SK-N-SH (cell line): ENCODE data around the gene CPTP. TPM values are rescaled to one million over a fixed set of nuclear protein-coding genes. Genes with fewer than 3 reads are reported as not detected.

Experiments
- CTCF ChIA-PET: fragments of 300-600, 350-600 bp; formaldehyde crosslinking; extraction: SDS; loops from one replicate; lab custom pipeline; 2021; lab: Yijun Ruan, JAX
- POLR2A ChIA-PET: fragments of 350-600 bp; sonication (Branson Sonifier 250); formaldehyde crosslinking; extraction: SDS; loops from one replicate; lab custom pipeline; 2020; ENCODE audit warnings: antibody characterized with exemption, inconsistent platforms; lab: Yijun Ruan, JAX
- DNase-seq: peaks from one replicate; pipeline ENCODE4 v3.0.0; 2012
- H2AFZ ChIP-seq: fragments of 200-600 bp; sonication (generic); 2 replicates; pipeline ENCODE4 v1.8.1; 2016; ENCODE audit warnings: antibody characterized with exemption, mild to moderate bottlenecking, low read depth
- H3F3A ChIP-seq: fragments of 200-600 bp; sonication (generic); replicated peaks from 2 replicates; pipeline ENCODE3; 2016; ENCODE audit warnings: antibody characterized with exemption, mild to moderate bottlenecking; ENCODE audit not compliant: insufficient read depth
- H3K27ac ChIP-seq, 2 experiments: fragments of 200-500 bp in 1 of 2; fragments of 200-600 bp in 1 of 2; sonication (Bioruptor generic) in 1 of 2; sonication (generic), shearing (Covaris generic) in 1 of 2; 2 replicates each; pipeline versions ENCODE4 v1.5.1 to v1.6.1; 2014 to 2016; ENCODE audit warnings: low read depth in 2 of 2, inconsistent platforms in 1 of 2, low read length in 1 of 2, mild to moderate bottlenecking in 1 of 2, mixed read lengths in 1 of 2
- H3K27me3 ChIP-seq: fragments of 200-600 bp; sonication (generic), shearing (Covaris generic); 2 replicates; pipeline ENCODE4 v1.6.1; 2016; ENCODE audit warnings: mixed run types; ENCODE audit not compliant: insufficient read depth
- H3K36me3 ChIP-seq, 2 experiments: fragments of 200-500 bp in 1 of 2; fragments of 200-600 bp in 1 of 2; sonication (Bioruptor generic) in 1 of 2; sonication (generic) in 1 of 2; replicated peaks in 1 of 2; 2 replicates each; pipeline versions ENCODE3 to v1.5.1; 2014 to 2016; ENCODE audit warnings: low read length in 1 of 2, mild to moderate bottlenecking in 1 of 2; ENCODE audit not compliant: insufficient read depth in 2 of 2, control insufficient read depth in 1 of 2
- H3K4me1 ChIP-seq, 2 experiments: fragments of 200-500 bp in 1 of 2; fragments of 200-600 bp in 1 of 2; sonication (Bioruptor generic) in 1 of 2; sonication (generic), shearing (Covaris generic) in 1 of 2; 2 replicates each; pipeline versions ENCODE4 v1.5.1 to v1.6.1; 2014 to 2016; ENCODE audit warnings: low read depth in 1 of 2, low read length in 1 of 2, mixed run types in 1 of 2; ENCODE audit not compliant: insufficient read depth in 2 of 2, control insufficient read depth in 1 of 2
- H3K4me2 ChIP-seq: fragments of 200-600 bp; sonication (generic), shearing (Covaris generic); 2 replicates; pipeline ENCODE4 v1.6.1; 2017; ENCODE audit warnings: mixed run types
- H3K4me3 ChIP-seq, 2 experiments: fragments of 200-500 bp in 1 of 2; fragments of 200-600 bp in 1 of 2; sonication (Bioruptor generic) in 1 of 2; sonication (generic), shearing (Covaris generic) in 1 of 2; 2 replicates each; pipeline versions ENCODE4 v1.5.1 to v1.8.1; 2014 to 2016; ENCODE audit warnings: low read depth in 2 of 2, inconsistent platforms in 1 of 2, low read length in 1 of 2, mild to moderate bottlenecking in 1 of 2, mixed read lengths in 1 of 2, moderate library complexity in 1 of 2
- H3K79me2 ChIP-seq: fragments of 200-600 bp; sonication (generic); 2 replicates; pipeline ENCODE4 v1.8.1; 2017; ENCODE audit warnings: mild to moderate bottlenecking; ENCODE audit not compliant: insufficient read depth
- H3K9ac ChIP-seq: fragments of 200-600 bp; sonication (generic); 2 replicates; pipeline ENCODE4 v1.6.1; 2017; ENCODE audit warnings: mixed run types
- H3K9me2 ChIP-seq: fragments of 200-600 bp; sonication (generic); 2 replicates; pipeline ENCODE4 v1.6.1; 2017; ENCODE audit warnings: mixed run types
- H3K9me3 ChIP-seq: fragments of 200-600 bp; sonication (generic); 2 replicates; pipeline ENCODE4 v1.6.1; 2017; ENCODE audit warnings: mixed run types, mild to moderate bottlenecking, moderate library complexity
- H4K20me1 ChIP-seq: fragments of 200-600 bp; sonication (generic); 2 replicates; pipeline ENCODE4 v1.6.1; 2017; ENCODE audit warnings: mild to moderate bottlenecking, mixed run types; ENCODE audit not compliant: insufficient read depth
- CHD2 ChIP-seq: fragments of 150-350 bp; IDR thresholded peaks from 2 replicates; pipeline ENCODE4 v1.6.1; 2018; ENCODE audit warnings: low read length; ENCODE audit not compliant: partially characterized antibody
- CTCF ChIP-seq: fragments of 200-600 bp; sonication (generic); IDR thresholded peaks from 2 replicates; pipeline ENCODE4 v1.6.1; 2017; ENCODE audit warnings: antibody characterized with exemption, mild to moderate bottlenecking, moderate library complexity
- EZH2phosphoT487 ChIP-seq: fragments of 200-600 bp; sonication (generic); IDR thresholded peaks from 2 replicates; pipeline ENCODE4 v1.6.1; 2017; ENCODE audit warnings: low read depth, mixed run types, mild to moderate bottlenecking, antibody characterized with exemption, moderate library complexity, borderline replicate concordance
- FOSL2 ChIP-seq: IDR thresholded peaks from 2 replicates; pipeline ENCODE4 v1.4.0; 2012; ENCODE audit warnings: low read depth, mild to moderate bottlenecking, moderate library complexity, borderline replicate concordance
- FOXJ3 ChIP-seq: sonication (generic); formaldehyde crosslinking; IDR thresholded peaks from 2 replicates; pipeline ENCODE4 v1.5.1; 2020; ENCODE audit warnings: mild to moderate bottlenecking, missing genetic modification reagents
- FOXM1 ChIP-seq: IDR thresholded peaks from 2 replicates; pipeline ENCODE4 v1.4.0; 2012; ENCODE audit warnings: low read depth, mild to moderate bottlenecking
- IRF3 ChIP-seq: fragments of 150-350 bp; IDR thresholded peaks from 2 replicates; pipeline ENCODE4 v1.6.1; 2016; ENCODE audit warnings: mild to moderate bottlenecking, low read depth, low read length
- MXI1 ChIP-seq: IDR thresholded peaks from 2 replicates; pipeline ENCODE4 v1.6.1; 2012; ENCODE audit warnings: mild to moderate bottlenecking, low read depth, low read length, improper control_type of control experiment
- NRF1 ChIP-seq: IDR thresholded peaks from 2 replicates; pipeline ENCODE4 v1.6.1; 2012; ENCODE audit warnings: low read depth, mild to moderate bottlenecking, low read length
- PBX3 ChIP-seq: IDR thresholded peaks from 2 replicates; pipeline ENCODE4; 2012
- RCOR1 ChIP-seq: fragments of 150-350 bp; IDR thresholded peaks from 2 replicates; pipeline ENCODE4 v1.6.1; 2017; ENCODE audit warnings: antibody characterized with exemption, low read length
- RFX5 ChIP-seq: IDR thresholded peaks from 2 replicates; pipeline ENCODE4 v1.6.1; 2012; ENCODE audit warnings: mild to moderate bottlenecking, improper control_type of control experiment, low read length
- SIN3A ChIP-seq: IDR thresholded peaks from 2 replicates; pipeline ENCODE4 v1.6.1; 2012; ENCODE audit warnings: low read depth, mild to moderate bottlenecking, low read length, moderate library complexity, borderline replicate concordance
- TEAD4 ChIP-seq: IDR thresholded peaks from 2 replicates; pipeline ENCODE4 v1.4.0; 2012; ENCODE audit warnings: mild to moderate bottlenecking, borderline replicate concordance; ENCODE audit not compliant: insufficient read depth
- YY1 ChIP-seq: IDR thresholded peaks from 2 replicates; pipeline ENCODE4 v1.4.0; 2012; ENCODE audit warnings: low read depth, mild to moderate bottlenecking
- WGBS: methylation state at CpG from one replicate; pipeline ENCODE4 v1.1.6; 2017; ENCODE audit warnings: low lambda C conversion rate; 5-methylcytosine and 5-hydroxymethylcytosine counted together
- polyA plus RNA-seq, 3 experiments: library from polyadenylated mRNA; depleted of rRNA; stranded (reverse); fragments of >200 nt; gene quantifications; 2 replicates each; pipeline ENCODE4 v1.2.3, GENCODE V29; 2012
- TF ChIP-seq, protein P1 (sequence below): fragments of 150-350 bp; IDR thresholded peaks from 2 replicates; pipeline ENCODE4 v1.6.1; 2017; ENCODE audit warnings: antibody characterized with exemption, low read length, low read depth, borderline replicate concordance

The CPTP gene
- polyA plus RNA-seq, 1 of the 3 experiments (the other 2 are of a cell fraction): 13.4 TPM

GRCh38 chr1:1313500-1314236, 10.9 kb upstream of the CPTP start:
- Histone ChIP-seq H3K9me3 (no peaks in the 10 kb centered on the region), H3K4me3 (no peak overlapping the region), H3K4me2 (no peak overlapping the region), H2AFZ (no peak overlapping the region), H3F3A (peaks cover 11% of the 10 kb centered on the region), H3K27me3 (no peaks in the 10 kb centered on the region), H3K79me2 (peaks cover 33% of the 10 kb centered on the region), H3K27ac (no peak overlapping the region), H3K36me3 (peaks cover 12 to 57% of the 10 kb centered on the region in 2 experiments), H3K9ac (no peak overlapping the region), H3K9me2 (no peaks in the 10 kb centered on the region), H4K20me1 (peaks cover 24% of the 10 kb centered on the region), H3K4me1 (peaks cover 4 to 8% of the 10 kb centered on the region in 2 experiments; a peak in 2 of 4 replicates)
- WGBS: 91% methylated on average over 9 of the region's 37 CpGs
- CTCF ChIA-PET: interaction anchor here (0.6 to 3.7 kb wide), 4 partner anchors 22 to 188 kb away, joined by 3 to 13 read pairs (median 4); no protein-coding TSS in a partner anchor
- no peak for DNase-seq
- POLR2A ChIA-PET: interaction anchor here (0.6 to 0.9 kb wide), 2 partner anchors 18 to 63 kb away, joined by 3 read pairs; no protein-coding TSS in a partner anchor
- TF ChIP-seq CTCF (no peak), IRF3 (no peak), FOXJ3 (CRISPR knock-in tag) (no peak), MXI1 (no peak), TEAD4 (no peak), SIN3A (no peak), FOSL2 (no peak), RFX5 (no peak), NRF1 (no peak), YY1 (no peak), EZH2phosphoT487 (no peak), RCOR1 (no peak), FOXM1 (no peak), CHD2 (no peak), PBX3 (no peak)
- TF ChIP-seq, protein P1, sequence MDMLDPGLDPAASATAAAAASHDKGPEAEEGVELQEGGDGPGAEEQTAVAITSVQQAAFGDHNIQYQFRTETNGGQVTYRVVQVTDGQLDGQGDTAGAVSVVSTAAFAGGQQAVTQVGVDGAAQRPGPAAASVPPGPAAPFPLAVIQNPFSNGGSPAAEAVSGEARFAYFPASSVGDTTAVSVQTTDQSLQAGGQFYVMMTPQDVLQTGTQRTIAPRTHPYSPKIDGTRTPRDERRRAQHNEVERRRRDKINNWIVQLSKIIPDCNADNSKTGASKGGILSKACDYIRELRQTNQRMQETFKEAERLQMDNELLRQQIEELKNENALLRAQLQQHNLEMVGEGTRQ: no peak
